Activated CD4-positive, alpha-beta T cell treated with anti-CD3 and anti-CD28 coated beads, Interleukin-2, amount 50 U/mL, for 16 hours (primary cell): ENCODE data around the gene ITFG2.
"Not testable (repeated sequence)": the region's sequence is repeated elsewhere in the genome, so short reads cannot be mapped to it uniquely, and the experiment has no call there.

Source experiments
- DNase-seq: peaks from one replicate; pipeline ENCODE4 v3.0.0-alpha.2; 2020

The ITFG2 gene

DNA sequence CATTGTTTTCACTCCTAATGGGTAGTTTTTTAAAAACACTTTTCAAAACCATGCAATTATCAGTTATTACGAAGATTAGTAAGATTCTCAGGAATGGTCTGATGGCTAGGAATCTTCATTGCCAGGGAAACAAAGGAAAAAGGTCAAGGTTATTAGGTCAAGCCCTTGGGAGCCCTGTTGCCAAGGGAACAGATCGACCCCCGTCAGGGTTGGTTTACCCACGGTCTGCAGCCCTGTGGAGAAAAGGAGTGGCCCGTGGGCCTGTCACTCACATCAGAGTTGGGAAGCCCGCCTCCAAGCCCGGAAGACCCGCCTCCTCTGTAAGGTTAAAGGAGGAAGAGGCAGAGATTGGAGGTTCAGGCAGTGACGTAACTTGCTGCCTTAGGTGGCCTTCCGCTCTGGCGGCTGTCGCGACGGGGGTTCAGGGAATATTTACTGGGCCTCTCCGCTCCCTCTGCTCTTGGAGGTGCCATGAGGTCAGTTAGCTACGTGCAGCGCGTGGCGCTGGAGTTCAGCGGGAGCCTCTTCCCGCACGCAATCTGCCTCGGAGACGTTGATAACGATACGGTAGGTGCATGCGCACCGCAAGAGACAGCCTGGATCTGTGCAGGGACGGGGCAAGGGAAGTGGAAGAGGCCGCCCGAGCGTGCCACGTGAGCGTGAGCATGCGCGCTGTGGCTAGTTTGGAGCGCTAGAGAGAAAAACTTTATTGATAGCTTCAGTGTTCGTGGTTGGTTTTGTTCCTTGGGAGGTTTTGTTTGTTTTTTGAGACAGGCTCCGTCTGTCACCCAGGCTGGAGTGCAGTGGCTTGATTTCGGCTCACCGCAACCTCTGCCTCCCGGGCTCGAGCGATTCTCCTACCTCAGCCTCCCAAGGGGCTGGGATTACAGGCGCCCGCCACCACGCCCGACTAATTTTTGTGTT, at the start of gene ITFG2:
TSS of gene ITFG2 (plus strand) at position 379 of the 924 bp plus-strand sequence. CDS start at position 472, 93 bp downstream.
- DNase-seq: peak; percentile 99

- DNase-seq: no peak
These were observed 48.1 kb upstream of the ITFG2 start for GRCh38 chr12:2764398-2764797.

GRCh38 chr12:2765052-2765451, 47.4 kb upstream of the ITFG2 start:
- no peak for DNase-seq

- DNase-seq: no peak
These were observed 46.9 kb upstream of the ITFG2 start for GRCh38 chr12:2765608-2766007.

DNA sequence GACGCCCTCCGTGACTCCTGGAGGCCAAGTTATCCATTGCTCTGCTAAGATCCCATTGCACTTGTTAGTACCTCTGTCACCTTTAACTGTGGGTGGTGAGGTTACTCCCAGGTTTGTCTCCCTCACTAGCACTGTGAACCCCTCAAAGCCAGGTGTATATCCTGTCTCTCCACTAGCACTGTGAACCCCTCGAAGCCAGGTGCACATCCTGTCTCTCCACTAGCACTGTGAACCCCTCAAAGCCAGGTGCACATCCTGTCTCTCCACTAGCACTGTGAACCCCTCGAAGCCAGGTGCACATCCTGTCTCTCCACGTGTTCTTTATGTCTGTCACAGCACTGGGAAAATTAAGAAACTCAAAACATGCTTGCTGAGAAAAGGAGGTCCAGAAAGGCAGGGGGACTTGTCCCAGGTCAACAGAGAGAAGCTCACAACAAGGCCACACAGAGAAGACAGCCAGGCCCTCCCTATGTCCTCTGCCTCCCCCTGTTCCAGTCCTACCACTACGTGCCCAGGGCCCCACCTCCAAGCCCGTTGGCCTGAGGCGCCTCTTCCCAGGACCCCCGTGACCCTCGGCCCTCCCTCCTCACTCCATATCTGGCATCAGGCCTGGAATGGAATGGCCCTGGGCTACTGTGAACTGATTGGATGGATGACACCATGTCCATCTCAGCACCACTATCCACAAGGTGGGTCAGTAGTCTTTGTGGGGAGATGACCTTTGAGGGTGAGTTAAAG, 44.1 kb upstream of the ITFG2 start:
- no peak for DNase-seq

DNA sequence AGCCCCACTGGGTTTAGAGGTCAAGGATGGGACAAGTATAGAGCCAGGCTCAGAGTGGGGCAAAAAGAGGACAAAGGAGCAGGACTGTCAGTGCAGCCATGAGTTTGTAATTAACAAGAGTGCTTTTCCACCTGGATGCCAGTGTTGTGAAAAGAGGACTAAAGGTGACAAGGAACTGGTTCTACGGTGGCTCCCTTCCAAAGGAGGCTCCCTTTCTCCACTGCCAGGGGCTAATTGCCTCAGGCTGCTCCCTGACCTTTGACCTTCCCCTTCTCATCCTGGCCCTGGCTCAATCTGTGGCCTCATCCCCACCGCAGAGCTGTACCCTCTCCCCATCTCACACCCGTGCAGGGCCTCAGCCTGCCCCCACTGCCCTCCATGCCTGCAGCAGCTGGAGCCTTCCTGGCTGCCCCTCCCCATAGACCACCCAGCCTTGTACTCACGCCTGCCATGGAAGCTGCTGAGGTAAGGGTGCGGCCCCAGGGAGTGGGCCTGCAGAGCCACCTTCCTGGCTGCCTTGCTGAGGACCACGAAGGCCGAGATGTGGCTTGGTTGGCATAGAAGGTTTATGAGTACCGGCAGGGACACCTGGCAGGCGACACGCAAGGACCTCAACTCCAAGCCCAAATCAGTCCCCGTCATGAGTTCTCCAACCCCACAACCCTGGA, 42.5 kb upstream of the ITFG2 start:
- no peak for DNase-seq

GRCh38 chr12:2770544-2770943, 41.9 kb upstream of the ITFG2 start:
- not testable (repeated sequence) for DNase-seq

DNA sequence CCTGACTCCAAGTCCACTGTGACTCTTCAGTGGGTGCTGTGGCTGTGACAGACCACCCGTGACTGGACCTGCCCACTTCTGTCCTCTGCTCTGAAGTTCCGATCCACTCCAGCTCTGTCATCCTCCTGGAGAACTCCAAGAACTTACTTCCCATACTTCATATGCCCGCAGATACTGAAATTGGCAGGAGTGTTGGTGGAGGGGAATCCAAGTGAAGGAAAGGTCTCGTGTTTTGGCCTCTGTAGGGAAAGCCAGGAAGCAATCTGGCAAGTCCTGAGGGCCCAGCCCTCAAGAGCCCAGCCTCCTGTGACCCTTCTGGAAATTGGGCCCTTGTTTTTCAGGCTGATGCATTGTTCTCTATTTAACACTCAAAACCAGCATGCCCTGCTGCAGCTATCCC, 40.1 kb upstream of the ITFG2 start:
- DNase-seq: no peak

DNA sequence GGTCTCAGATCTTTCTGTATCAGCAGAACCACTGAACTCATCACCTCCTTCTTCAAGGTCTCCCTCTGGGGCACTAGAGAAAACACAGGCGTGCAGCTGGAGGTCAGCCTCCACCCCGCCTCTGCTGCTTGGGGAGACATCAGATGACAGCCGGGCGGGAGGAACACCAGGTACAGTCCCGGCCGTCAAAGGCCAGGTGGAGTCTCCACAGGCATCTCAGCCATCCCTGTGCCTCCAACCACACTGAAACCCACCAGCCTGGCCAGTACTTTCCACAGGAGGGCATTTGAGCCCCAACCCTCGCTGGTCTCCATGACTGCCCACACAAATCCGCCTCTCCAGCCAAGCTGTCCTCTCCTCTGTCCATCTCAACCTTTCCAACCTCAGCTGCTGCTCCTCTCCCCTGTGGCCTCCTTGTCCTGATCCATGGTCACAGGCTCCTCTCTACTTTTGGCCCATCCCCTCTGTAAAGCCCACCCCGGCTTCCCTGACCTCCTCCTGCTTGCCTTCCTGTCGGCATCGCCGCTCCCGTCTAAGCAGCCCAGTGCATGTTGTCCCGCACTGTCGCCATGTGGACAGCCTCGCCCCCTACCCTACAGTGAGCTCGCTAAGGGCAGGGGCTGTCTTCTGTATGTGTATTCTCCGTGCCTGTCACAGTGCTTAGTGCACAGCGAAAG, 39.1 kb upstream of the ITFG2 start:
- DNase-seq: no peak

DNA sequence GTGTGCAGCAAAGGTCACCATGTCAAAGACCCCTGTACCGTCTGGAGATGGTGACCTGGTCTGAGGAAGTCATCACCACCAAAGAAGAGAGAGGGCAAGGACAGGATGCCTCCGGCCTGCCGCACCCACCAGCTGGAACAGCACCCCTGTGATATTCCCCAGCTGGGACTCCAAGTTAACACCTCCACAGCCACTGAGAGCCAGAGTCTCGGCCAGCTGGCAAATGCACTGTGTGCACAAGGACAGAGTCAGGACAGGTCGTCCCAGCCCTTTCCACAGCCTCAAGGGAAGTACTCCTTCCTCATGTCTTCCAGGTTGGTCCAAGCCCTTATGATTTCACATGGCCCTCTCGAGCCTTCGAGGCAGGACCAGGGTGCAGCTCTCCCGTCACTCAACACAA, 37.0 kb upstream of the ITFG2 start:
- DNase-seq: no peak

DNA sequence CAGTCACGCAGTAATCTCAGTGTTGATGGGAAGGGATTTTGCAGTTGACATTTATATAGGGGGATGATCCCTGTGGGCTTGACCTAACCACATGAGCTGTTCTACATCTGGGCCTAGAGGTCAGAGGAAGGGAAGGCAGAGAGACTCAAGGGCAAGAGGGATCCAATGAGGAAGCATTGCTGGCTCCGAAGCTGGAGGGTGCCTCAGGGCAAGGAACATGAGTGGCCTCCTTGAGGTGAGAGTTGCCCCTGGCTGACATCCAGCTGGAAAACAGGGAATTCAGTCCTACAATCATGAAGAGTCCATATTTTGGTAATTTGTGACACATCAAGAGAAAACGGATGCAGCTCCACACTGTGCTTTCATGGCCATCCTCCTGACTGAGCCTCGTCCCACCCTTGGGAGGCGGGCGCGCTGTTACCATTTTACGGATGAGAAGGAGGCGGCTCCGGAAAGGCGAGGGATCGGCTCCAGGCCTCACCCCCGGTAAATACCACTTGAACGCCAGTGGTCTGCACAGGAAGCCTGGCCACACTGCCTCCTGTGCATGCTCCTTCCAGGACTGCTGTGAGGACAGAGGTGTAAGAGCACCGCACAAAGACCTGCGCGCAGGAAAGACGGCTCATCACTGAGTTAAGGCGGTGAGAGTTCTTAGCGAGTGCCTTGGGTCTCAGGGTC, 36.2 kb upstream of the ITFG2 start:
- no peak for DNase-seq

DNA sequence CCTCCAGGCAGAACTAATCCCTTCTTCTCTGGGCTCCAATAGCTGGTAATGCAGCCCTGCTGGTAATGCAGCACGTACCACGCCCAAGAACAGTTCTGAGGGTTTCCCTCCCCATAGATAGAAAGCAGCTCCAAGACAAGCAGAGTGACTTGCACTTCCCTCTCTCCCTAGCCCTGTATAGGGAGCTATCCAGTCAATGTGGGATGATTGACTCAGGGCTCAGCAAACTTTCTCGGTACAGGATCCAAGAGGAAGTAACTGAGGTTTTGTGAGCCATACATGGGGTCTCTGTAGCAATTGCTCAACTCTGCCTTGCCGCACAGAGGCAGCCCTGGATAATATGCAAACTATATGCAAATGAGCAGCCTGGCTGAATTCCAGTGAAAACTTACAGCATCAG, 33.2 kb upstream of the ITFG2 start:
- no peak for DNase-seq

GRCh38 chr12:2783936-2784600, 28.4 kb upstream of the ITFG2 start:
- peak; percentile 37 for DNase-seq

DNA sequence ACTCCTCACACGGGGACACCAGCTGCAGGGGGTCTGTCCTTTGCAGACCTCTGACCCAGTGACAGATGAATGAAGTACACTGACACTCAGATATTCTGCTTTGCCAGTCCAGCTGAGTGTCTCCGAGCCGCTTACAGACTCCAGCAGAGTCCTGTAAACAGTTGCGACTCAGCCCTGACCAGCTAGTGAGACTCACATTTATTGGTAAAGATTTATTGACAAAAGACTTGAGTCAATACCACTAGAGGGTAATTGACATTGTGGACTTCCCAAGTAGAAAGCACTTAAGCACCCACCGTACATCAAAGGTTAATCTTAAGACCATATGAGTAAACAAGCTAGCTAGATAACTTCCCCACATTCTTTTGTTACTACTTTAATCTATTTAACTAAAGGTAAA, 27.5 kb upstream of the ITFG2 start:
- no peak for DNase-seq

GRCh38 chr12:2791089-2791488, 21.4 kb upstream of the ITFG2 start:
- DNase-seq: no peak

- DNase-seq: no peak
These were observed 19.6 kb upstream of the ITFG2 start for GRCh38 chr12:2792671-2793500.

GRCh38 chr12:2793561-2793960, 18.9 kb upstream of the ITFG2 start:
- no peak for DNase-seq

- DNase-seq: peak; percentile 21
These were observed 18.2 kb upstream of the ITFG2 start for GRCh38 chr12:2794191-2794735.

DNA sequence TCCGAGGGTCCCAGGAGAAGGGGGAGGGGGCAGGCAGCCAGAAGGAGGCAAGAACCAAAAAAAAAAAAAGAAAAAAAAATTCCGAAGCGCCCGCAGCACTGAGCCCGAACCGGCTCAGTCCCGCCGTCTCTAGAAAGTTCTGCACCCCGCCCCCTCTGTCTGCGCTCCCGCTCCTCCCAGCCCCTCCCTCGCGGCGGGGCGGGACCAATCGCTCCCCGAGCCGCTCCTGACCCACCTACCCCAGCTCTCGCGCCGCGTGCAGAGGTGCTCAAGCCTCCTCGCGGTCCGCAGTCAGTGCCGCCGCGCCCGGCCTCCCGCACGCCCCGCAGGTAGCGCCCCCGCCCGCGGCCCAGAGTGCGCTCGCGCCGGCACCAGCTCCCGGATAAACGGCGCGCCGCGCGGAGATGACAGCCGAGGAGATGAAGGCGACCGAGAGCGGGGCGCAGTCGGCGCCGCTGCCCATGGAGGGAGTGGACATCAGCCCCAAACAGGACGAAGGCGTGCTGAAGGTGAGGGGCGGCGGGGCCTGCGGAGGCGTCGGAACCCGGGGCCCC, 17.7 kb upstream of the ITFG2 start, which contains the start of gene FKBP4:
TSS of gene FKBP4 (plus strand) at position 235 of the 554 bp plus-strand sequence. CDS start at position 405, 170 bp downstream.
- peak; percentile 91 for DNase-seq
